ENCODE measurements around the gene RNF175.

The RNF175 gene

DNA sequence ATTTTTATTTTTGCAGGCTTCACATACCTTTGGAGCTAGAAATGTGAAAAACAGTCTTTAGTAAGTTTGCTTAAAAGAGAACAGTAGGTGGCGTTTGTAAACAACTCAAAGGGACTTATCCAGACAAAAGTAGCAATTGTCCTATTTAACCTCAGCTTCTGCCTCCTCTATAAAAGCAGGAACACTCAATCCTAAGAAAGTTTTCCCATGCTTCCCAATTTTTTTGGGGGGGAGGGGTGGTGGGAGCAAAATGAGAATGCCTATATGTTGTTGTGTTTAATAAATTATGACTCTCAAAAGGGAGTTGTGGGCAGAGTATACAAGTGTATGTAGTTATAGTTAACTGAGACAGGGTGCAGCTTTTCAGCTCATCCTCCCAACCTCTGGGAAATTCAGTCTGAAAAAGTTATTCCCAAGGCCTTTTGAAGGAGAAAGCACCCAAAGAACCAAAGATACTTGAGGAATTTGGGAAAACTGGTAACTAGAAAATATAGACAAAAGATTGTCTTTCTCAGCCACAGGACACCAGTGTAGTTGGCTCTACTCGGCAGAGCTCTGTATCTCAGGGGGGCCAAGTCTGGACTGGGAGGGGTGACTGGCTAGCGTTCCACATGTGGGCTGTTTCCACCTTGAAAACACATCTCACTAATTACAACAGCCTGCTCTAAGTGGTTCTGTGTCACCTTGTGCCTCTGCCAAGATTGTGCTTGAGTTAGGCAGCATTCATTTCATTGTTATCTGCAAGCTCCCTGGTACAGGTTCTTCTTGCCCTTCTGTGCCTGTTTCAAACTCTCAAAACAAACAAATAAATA, 26.3 kb upstream of the RNF175 start:
- peak; percentile 24 for DNase-seq

- DNase-seq: no peak
Measured at GRCh38 chr4:153784166-153784699, 24.4 kb upstream of the RNF175 start.

GRCh38 chr4:153782581-153782980, 22.8 kb upstream of the RNF175 start:
- no peak for DNase-seq

DNA sequence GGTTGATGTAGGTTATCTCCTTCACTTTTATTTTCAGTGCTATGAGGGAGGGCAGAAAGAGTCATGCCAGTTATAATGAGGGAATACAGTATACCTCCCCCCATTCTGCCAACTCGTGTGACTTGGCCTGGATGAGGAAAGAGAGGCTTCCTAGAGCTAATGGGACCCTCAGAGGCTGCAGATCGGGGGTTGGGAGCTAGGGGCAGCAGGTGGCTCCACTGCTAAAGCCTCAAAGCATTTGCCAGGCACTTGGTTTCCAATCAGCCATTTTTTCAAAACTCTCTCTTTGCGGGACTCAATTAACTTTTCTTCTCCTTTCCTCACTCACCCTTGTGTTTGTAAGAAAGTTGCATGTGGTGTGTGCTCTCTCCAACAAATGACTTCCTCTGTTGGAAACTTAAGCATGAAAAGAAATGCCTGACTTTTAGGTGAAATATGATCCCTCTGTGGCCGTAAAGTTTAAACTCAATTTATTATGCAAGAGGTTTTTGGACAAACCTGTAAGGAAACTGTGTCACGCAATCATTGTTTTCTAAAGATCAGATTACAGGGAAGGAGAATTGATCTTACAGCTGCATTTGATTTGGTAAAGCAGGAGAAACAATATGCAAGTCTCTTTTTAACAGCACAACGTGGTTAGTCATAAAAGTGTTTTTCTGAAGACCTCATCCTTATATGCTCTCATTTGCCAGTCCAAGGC, 22.0 kb upstream of the RNF175 start:
- DNase-seq: peak; percentile 21

GRCh38 chr4:153781280-153781679, 21.5 kb upstream of the RNF175 start:
- no peak for DNase-seq

GRCh38 chr4:153780876-153781275, 21.1 kb upstream of the RNF175 start:
- no peak for DNase-seq

DNA sequence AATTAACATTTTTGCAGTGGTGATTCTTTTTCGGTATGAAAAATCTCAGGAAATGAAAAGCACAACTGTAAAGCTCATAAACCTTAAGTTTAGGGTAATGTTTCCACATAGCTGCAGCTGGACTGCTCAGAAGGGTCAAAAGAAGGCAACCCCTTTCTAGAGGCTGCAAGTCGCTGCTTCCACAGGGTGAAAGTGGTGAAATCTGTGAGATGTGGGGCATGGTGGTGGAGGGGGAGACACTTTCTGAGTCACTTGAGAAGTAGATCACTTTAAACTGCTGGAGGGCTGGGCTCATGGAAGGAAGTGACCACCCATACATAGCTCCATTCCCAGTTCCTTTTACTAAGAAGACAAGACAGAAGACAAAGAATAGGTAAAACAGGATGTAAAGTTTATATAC, 20.4 kb upstream of the RNF175 start:
- no peak for DNase-seq

GRCh38 chr4:153778383-153778782, 18.6 kb upstream of the RNF175 start:
- DNase-seq: no peak

DNA sequence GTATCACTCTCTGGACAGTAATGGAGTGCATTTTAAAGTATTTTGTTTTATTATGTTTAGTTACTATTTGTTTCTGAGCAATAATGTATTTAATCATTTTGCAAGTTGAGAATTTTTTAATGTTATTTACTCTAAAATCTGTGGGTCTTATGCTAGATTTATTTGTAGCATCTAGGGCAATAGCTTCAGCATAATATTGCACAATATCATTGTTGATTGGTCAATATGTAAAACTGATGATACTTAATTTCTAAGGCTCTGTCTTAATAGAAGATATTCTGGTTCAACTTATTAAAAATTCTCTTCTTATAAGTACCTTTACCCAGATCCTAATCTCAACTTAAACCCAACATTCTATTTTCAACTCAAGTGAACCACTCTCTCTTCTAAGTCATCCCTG, 17.6 kb upstream of the RNF175 start:
- no peak for DNase-seq

DNA sequence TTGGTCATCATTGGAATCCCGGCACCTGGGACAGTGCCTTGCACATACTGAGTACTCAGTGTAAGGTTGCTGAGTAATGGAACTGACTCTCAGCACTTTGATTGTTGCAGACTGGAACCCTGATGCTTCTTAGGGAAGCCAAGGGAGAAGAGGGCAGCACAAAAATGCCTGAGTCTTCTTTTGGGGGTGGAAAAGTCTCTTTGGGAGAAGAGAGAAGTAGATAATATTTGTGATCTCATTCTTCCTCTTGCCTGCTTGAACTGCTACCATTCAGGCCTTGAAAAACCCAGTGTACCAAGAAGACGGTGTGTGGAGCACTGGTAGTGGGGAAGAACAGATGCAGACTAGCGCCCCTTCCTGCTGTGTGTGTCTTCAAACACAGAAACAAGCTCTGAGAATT, 16.8 kb upstream of the RNF175 start:
- DNase-seq: no peak

- no peak for DNase-seq
Measured at GRCh38 chr4:153773236-153773690, 13.4 kb upstream of the RNF175 start.

DNA sequence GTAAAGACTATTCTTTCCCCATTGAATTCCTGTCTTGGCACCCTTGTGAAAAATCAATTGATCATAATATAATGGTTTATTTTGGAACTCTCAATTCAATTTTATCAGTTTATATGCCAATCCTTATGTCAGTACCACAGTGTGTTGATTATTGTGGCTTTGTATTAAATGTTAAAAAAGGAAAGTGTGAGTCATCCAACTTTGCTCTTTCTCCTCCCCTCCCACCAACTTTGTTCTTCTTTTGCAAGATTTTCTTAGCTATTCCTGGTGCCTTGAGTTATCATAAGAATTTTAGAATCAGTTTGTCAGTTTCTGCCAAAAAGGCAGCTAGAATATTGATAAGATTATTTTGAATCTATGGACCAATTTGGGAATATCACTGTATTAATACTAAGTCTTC, 11.2 kb upstream of the RNF175 start:
- DNase-seq: no peak

DNA sequence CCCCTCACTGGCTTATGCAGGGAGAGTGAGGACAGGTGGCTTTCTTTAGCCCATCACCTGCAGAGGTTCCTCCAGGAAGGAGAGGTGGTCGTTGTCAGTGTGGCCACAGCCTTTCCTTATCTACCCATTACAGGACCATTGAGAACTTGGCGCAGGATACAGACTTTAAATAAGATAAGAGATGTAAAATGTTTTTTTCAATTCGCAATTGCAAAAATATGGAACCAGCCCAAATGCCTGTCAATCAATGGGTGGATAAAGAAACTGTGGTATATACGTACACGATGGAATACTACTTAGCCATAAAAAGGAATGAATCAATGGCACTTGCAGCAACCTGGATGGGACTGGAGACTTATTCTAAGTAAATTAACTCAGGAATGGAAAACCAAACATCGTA, 6.9 kb upstream of the RNF175 start:
- DNase-seq: no peak

DNA sequence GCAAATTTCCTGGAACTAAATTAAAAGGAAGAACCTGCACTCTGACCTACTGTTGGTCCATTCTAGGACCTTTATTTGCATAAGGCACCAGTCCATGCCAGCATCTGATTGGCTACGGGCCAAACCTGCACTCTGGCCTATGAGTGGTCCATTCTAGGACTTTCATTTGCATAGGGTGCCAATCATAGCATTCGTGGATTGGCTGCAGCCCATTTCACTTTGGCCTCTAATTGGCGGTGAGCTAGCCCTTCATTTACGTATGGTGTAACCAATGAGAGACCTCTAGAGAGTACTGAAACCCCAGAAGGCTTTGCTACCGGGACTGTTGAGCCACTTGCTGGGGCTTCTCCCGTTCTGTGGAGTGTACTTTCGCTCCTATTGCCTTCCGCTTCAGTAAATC, 6.1 kb upstream of the RNF175 start:
- DNase-seq: no peak

- no peak for DNase-seq
Measured at GRCh38 chr4:153764601-153765368, 5.0 kb upstream of the RNF175 start.

DNA sequence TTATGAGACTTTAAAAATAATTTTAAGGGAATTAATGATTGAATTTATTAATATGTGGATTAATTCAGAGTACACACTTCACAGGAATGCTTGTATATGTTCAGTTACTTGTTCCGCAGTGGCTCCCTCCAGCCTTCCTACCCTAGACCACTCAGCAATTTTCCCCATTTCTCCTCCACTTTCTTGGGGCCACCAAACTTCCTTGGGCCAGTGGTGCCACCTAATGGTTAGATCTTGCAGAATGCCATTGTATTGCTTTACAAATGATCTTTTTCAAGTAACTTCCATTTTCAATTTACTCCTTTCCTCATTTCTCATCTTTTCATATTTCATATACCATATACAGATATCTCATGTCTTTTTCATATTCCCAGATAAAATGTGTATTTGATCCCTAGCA, 3.6 kb upstream of the RNF175 start:
- DNase-seq: no peak

DNA sequence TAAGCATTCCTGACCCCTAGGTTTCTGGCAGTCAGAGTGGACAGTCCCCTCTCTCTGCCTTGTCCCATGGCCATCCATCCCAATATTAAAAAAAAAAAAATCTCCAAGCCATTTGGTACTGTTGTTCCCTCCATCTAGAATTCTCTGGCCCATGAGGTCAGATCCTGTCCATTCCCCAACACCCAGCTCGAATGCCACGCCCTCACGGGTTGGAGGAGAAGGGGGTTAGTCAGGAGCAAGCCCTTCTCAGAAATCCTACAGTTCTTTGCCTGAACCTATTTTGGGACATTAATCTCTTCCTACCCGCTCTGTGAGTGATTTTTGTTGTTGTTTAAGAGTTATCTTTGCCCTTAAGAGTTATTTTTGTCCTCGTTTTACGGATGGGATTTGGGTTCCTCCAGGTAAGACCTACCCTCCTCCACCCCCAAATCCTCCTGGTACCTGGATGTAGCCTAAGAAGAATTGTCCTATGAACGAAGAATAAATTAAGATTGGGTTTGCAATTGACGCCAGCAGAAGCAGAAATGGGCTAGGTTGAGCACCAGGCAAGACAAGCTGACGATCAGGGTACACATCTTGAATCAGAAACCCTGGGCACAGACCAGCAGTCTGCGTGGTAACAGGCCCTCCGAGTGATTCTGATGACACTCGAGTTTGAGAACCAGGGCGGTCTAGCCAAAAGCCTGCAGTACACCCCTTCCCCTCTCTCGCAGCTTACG, 977 bp downstream of the RNF175 start:
- DNase-seq: no peak

GRCh38 chr4:153758136-153758535, 1.7 kb downstream of the RNF175 start:
- DNase-seq: no peak

DNA sequence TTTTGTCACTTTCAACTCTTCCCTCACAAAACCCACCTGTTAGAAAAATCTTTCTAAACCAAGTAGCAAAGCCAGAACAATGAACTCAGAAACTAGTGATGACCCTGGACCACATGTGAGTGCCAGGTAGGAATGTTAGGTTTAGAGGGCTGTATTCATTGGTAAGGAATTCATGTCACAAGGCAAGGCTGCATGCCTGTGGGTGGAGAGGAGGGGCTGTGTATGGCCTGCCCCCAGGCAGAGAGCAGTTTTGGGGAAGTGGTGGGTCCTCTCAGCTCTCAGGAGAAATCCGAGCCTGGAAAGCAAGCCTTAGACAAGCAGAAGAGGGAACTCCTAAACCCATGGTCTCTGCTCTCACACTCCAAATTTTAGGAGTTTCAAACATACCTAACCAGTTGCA, 2.4 kb downstream of the RNF175 start:
- no peak for DNase-seq

GRCh38 chr4:153755186-153755585, 4.6 kb downstream of the RNF175 start:
- no peak for DNase-seq

DNA sequence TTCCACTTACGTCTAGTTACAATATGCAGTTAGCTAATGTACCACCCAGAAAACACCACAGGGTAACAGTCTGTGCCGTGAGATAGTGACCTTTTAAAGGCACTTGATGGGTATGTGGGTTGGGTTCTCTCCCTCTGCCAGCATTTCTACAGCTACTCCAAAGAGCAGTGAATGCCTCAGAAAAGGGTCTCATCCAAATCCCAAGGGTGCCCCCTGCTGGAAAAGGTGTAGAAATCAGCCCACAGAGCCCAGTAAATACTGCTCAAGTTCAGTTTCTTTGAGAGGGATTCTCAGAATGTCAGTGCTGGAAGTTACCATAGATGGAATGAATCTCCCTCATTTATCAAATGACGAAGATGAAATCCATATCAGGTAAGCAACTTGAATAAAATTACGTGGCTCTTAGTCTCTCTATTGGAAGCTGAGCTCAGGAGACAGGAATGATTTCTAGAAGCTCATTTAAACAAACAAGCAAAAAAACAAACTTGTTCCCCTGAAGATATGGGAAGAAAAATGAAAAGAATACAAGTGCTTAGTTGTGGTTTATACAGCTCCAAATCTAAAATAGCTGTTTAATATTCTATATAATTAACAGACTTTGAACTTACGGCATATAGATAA, 9.5 kb downstream of the RNF175 start:
- peak; percentile 76 for DNase-seq

- peak; percentile 56 for DNase-seq
Measured at GRCh38 chr4:153748378-153748777, 11.4 kb downstream of the RNF175 start.
